GM21825 (cell line): Measurements from ENCODE around the gene WIF1.

ENCODE experiments used
- ATAC-seq: cut with Tn5 transposase; IDR thresholded peaks from one replicate; pipeline ENCODE4 v1.9.1; 2021; ENCODE audit warnings: mild to moderate bottlenecking, moderate library complexity; ENCODE audit not compliant: unreplicated experiment

WIF1 gene

GRCh38 chr12:65121049-65121955, at the start of gene WIF1:
WIF1 (minus strand) TSS chr12:65121305; CDS start chr12:65121191, 114 bp downstream.
- no peak for ATAC-seq

- peak; percentile 45 for ATAC-seq
Measured at GRCh38 chr12:65170209-65170881, 49.2 kb upstream of the WIF1 start.

GRCh38 chr12:65169320-65170208, 48.5 kb upstream of the WIF1 start, which contains the start of gene LEMD3:
LEMD3 (plus strand) TSS chr12:65169583; CDS start chr12:65169597, 14 bp downstream.
- peak; percentile 94 for ATAC-seq

GRCh38 chr12:65168681-65169319, 47.7 kb upstream of the WIF1 start:
- ATAC-seq = no peak

- no peak for ATAC-seq
Measured at GRCh38 chr12:65164774-65165173, 43.7 kb upstream of the WIF1 start.

- ATAC-seq = no peak
Measured at GRCh38 chr12:65164244-65164643, 43.1 kb upstream of the WIF1 start.

GRCh38 chr12:65162609-65163008, 41.5 kb upstream of the WIF1 start:
- ATAC-seq = peak; percentile 44

- no peak for ATAC-seq
Measured at GRCh38 chr12:65157091-65157490, 36.0 kb upstream of the WIF1 start.

GRCh38 chr12:65156366-65156841, 35.3 kb upstream of the WIF1 start:
- peak; percentile 87 for ATAC-seq

- ATAC-seq = peak; percentile 30
Measured at GRCh38 chr12:65155784-65156183, 34.7 kb upstream of the WIF1 start.

- ATAC-seq = no peak
Measured at GRCh38 chr12:65152596-65152995, 31.5 kb upstream of the WIF1 start.

GRCh38 chr12:65152012-65152411, 30.9 kb upstream of the WIF1 start:
- ATAC-seq = no peak

- ATAC-seq = no peak
Measured at GRCh38 chr12:65147312-65147905, 26.3 kb upstream of the WIF1 start.

- ATAC-seq = no peak
Measured at GRCh38 chr12:65140738-65141137, 19.6 kb upstream of the WIF1 start.

GRCh38 chr12:65139389-65139788, 18.3 kb upstream of the WIF1 start:
- no peak for ATAC-seq

GRCh38 chr12:65133879-65134278, 12.8 kb upstream of the WIF1 start:
- no peak for ATAC-seq

GRCh38 chr12:65126482-65126881, 5.4 kb upstream of the WIF1 start:
- no peak for ATAC-seq

GRCh38 chr12:65125975-65126374, 4.9 kb upstream of the WIF1 start:
- ATAC-seq = no peak

- no peak for ATAC-seq
Measured at GRCh38 chr12:65125247-65125646, 4.1 kb upstream of the WIF1 start.
